ENCODE data around the gene EYS. TPM values are rescaled to one million over a fixed set of nuclear protein-coding genes. Genes with fewer than 3 reads are reported as not detected.

The EYS gene
- total RNA-seq, 2 experiments from 2014 or later, result not detected

DNA sequence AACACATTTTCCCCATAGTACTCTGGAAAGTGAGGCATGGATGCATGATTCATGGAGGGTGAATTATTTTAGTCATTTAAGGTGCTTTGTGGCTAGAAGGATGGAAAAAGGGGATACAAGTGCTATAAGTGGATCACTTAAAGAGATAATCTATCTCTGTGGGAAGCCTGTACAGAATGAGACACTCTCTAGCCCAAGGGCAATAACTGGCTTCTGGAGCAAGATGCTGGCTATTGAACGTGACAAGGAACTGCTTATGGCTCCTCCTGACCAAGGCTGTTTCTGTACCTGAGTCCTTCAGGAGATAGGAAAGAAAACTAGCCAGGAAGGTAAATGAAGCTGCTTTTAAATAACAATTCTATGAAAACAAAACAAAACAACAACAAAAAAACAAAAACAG is 590.7 kb downstream of the EYS start:
- DNase-seq, result no peak
- intact Hi-C loops (cut with DNase I, micrococcal nuclease), result no loop called here
- Mint-ChIP-seq H3K27me3 (no peaks in the 10 kb centered on the region), H3K9me3 (ENCODE audit: low read depth) (peaks cover 15% of the 10 kb centered on the region), H3K36me3 (ENCODE audit: low read depth) (no peaks in the 10 kb centered on the region), H3K4me3 (no peak overlapping the region), H3K27ac (no peak overlapping the region), H3K4me1 (no peaks in the 10 kb centered on the region)
- POLR2A ChIA-PET, result no interaction called here
- CTCF ChIA-PET, result no interaction called here
- ATAC-seq, result no peak

GRCh38 chr6:65113581-65113980 is 593.4 kb downstream of the EYS start:
- H3K4me1 Mint-ChIP-seq, result no peaks in the 10 kb centered on the region
- H3K9me3 Mint-ChIP-seq (ENCODE audit: low read depth), result peaks cover 8% of the 10 kb centered on the region
- ChIA-PET CTCF (interaction anchor here (0.7 kb wide), 1 partner anchor 820 kb away, joined by 3 read pairs; no protein-coding TSS in a partner anchor), POLR2A (no interaction called here)
- DNase-seq (no peak), ATAC-seq (no peak)
- intact Hi-C loops (cut with DNase I, micrococcal nuclease), result no loop called here
- no peaks in the 10 kb centered on the region for H3K36me3 Mint-ChIP-seq (ENCODE audit: low read depth)
- no peaks in the 10 kb centered on the region for H3K27me3 Mint-ChIP-seq
- no peak overlapping the region for H3K4me3 Mint-ChIP-seq
- no peak overlapping the region for H3K27ac Mint-ChIP-seq

- DNase-seq (no peak), ATAC-seq (no peak)
- intact Hi-C loops (cut with DNase I, micrococcal nuclease), result no loop called here
- POLR2A ChIA-PET, result no interaction called here
- CTCF ChIA-PET, result no interaction called here
- H3K4me1 Mint-ChIP-seq, result no peaks in the 10 kb centered on the region
- H3K27me3 Mint-ChIP-seq, result no peaks in the 10 kb centered on the region
- H3K4me3 Mint-ChIP-seq, result no peak overlapping the region
- H3K27ac Mint-ChIP-seq, result no peak overlapping the region
- H3K9me3 Mint-ChIP-seq (ENCODE audit: low read depth), result peaks cover 4% of the 10 kb centered on the region
- no peaks in the 10 kb centered on the region for H3K36me3 Mint-ChIP-seq (ENCODE audit: low read depth)
Measured at GRCh38 chr6:65112435-65112834, 594.6 kb downstream of the EYS start.

GRCh38 chr6:65110031-65110430 is 597.0 kb downstream of the EYS start:
- ATAC-seq (no peak), DNase-seq (no peak)
- H3K4me3 Mint-ChIP-seq, result no peak overlapping the region
- no peak overlapping the region for H3K27ac Mint-ChIP-seq
- CTCF ChIA-PET, result no interaction called here
- no peaks in the 10 kb centered on the region for H3K4me1 Mint-ChIP-seq
- POLR2A ChIA-PET, result no interaction called here
- peaks cover 4% of the 10 kb centered on the region for H3K9me3 Mint-ChIP-seq (ENCODE audit: low read depth)
- H3K36me3 Mint-ChIP-seq (ENCODE audit: low read depth), result no peaks in the 10 kb centered on the region
- H3K27me3 Mint-ChIP-seq, result no peaks in the 10 kb centered on the region
- intact Hi-C loops (cut with DNase I, micrococcal nuclease), result no loop called here

- intact Hi-C loops (cut with DNase I, micrococcal nuclease), result no loop called here
- CTCF ChIA-PET, result no interaction called here
Measured at GRCh38 chr6:65098349-65098748, 608.7 kb downstream of the EYS start.

GRCh38 chr6:65091561-65091960 is 615.5 kb downstream of the EYS start:
- POLR2A ChIA-PET, result no interaction called here
- CTCF ChIA-PET, result interaction anchor here (0.6 kb wide), 1 partner anchor 1369 kb away, joined by 3 read pairs; no protein-coding TSS in a partner anchor
- no peak overlapping the region for H3K4me3 Mint-ChIP-seq
- H3K9me3 Mint-ChIP-seq (ENCODE audit: low read depth), result peaks cover 18% of the 10 kb centered on the region
- no peak for DNase-seq
- intact Hi-C loops (cut with DNase I, micrococcal nuclease), result no loop called here
- no peaks in the 10 kb centered on the region for H3K27me3 Mint-ChIP-seq
- no peaks in the 10 kb centered on the region for H3K36me3 Mint-ChIP-seq (ENCODE audit: low read depth)
- no peaks in the 10 kb centered on the region for H3K4me1 Mint-ChIP-seq
- H3K27ac Mint-ChIP-seq, result no peak overlapping the region
- ATAC-seq, result no peak

More at GRCh38 chr6:65098349-65098748, 608.7 kb downstream of the EYS start:
- ATAC-seq (no peak), DNase-seq (no peak)
- POLR2A ChIA-PET, result no interaction called here
- Mint-ChIP-seq H3K27ac (no peak overlapping the region), H3K9me3 (ENCODE audit: low read depth) (peaks cover 7% of the 10 kb centered on the region), H3K36me3 (ENCODE audit: low read depth) (no peaks in the 10 kb centered on the region), H3K27me3 (no peaks in the 10 kb centered on the region), H3K4me1 (no peaks in the 10 kb centered on the region), H3K4me3 (no peak overlapping the region)

DNA sequence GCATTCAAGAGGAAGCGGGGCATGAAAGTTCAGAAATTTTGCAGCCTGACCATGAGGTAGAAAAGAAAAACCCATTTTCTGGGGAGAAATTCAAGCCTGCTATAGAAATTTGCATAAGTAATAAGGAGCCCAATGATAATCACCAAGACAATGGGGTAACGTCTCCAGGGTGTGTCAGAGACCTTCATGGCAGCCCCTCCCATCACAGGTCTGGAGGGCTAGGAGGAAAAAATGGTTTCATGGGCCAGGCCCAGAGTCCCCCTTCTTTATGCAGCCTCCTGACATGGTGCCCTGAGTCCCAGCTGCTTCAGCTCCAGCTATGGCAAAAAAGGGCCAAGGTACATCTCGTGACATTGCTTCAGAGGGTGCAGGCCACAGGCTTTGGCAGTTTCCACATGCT is 618.5 kb downstream of the EYS start:
- intact Hi-C loops (cut with DNase I, micrococcal nuclease), result no loop called here
- H3K36me3 Mint-ChIP-seq (ENCODE audit: low read depth), result no peaks in the 10 kb centered on the region
- no peak overlapping the region for H3K4me3 Mint-ChIP-seq
- ChIA-PET POLR2A (no interaction called here), CTCF (no interaction called here)
- H3K9me3 Mint-ChIP-seq (ENCODE audit: low read depth), result peaks cover 16% of the 10 kb centered on the region
- H3K4me1 Mint-ChIP-seq, result no peaks in the 10 kb centered on the region
- DNase-seq (no peak), ATAC-seq (no peak)
- no peak overlapping the region for H3K27ac Mint-ChIP-seq
- H3K27me3 Mint-ChIP-seq, result no peaks in the 10 kb centered on the region

DNA sequence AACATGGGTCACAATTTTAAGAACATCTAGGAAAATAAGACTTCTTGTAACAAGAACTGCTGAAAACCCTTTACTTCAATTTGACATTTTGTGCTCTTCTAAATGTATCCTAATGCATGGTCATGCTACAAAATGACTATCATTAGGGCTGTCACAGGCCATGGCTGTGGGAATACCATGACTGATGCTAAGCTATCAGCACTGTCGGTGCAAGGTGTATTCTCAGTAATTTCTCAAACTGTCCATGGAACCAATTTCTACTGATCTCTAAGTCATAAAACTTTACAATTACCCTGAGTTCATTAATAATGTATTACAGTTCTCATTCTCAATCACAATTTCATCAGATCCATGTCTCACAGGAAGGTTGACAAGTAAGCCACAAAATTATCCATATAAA is 625.3 kb downstream of the EYS start:
- H3K36me3 Mint-ChIP-seq (ENCODE audit: low read depth), result no peaks in the 10 kb centered on the region
- H3K27ac Mint-ChIP-seq, result no peak overlapping the region
- no peaks in the 10 kb centered on the region for H3K4me1 Mint-ChIP-seq
- no peak for ATAC-seq
- POLR2A ChIA-PET, result no interaction called here
- CTCF ChIA-PET, result no interaction called here
- DNase-seq, result no peak
- intact Hi-C loops (cut with DNase I, micrococcal nuclease), result no loop called here
- no peaks in the 10 kb centered on the region for H3K27me3 Mint-ChIP-seq
- H3K9me3 Mint-ChIP-seq (ENCODE audit: low read depth), result peaks cover 8% of the 10 kb centered on the region
- no peak overlapping the region for H3K4me3 Mint-ChIP-seq

GRCh38 chr6:65075705-65076230 is 631.3 kb downstream of the EYS start:
- H3K4me1 Mint-ChIP-seq, result no peaks in the 10 kb centered on the region
- intact Hi-C loops (cut with DNase I, micrococcal nuclease), result no loop called here
- H3K27me3 Mint-ChIP-seq, result no peaks in the 10 kb centered on the region
- ChIA-PET CTCF (no interaction called here), POLR2A (no interaction called here)
- H3K36me3 Mint-ChIP-seq (ENCODE audit: low read depth), result no peaks in the 10 kb centered on the region
- no peak for DNase-seq
- H3K27ac Mint-ChIP-seq, result no peak overlapping the region
- no peak overlapping the region for H3K4me3 Mint-ChIP-seq
- H3K9me3 Mint-ChIP-seq (ENCODE audit: low read depth), result peaks cover 17% of the 10 kb centered on the region
- no peak for ATAC-seq

DNA sequence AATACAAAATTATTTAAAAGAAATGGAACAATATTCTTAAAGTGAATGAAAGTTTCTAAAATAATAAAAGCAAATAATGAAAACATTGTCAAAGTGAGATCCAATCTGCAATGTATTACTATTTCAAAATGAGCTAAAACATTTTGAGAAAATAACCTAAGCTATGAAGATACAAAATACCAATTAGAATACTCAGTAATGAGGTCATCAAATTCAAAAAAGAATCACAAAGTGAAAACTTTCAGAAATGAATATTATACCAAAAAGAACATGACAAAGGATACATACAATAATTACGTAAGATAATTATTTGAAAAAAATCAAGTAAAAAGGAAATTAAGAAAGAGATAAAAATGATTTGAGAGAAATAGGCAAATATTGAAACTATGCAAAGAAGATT is 634.5 kb downstream of the EYS start:
- Mint-ChIP-seq H3K36me3 (ENCODE audit: low read depth) (no peaks in the 10 kb centered on the region), H3K9me3 (ENCODE audit: low read depth) (peaks cover 17% of the 10 kb centered on the region), H3K4me1 (no peaks in the 10 kb centered on the region), H3K27me3 (no peaks in the 10 kb centered on the region), H3K4me3 (no peak overlapping the region), H3K27ac (no peak overlapping the region)
- DNase-seq, result no peak
- ChIA-PET POLR2A (no interaction called here), CTCF (no interaction called here)
- intact Hi-C loops (cut with DNase I, micrococcal nuclease), result no loop called here
- ATAC-seq, result no peak

DNA sequence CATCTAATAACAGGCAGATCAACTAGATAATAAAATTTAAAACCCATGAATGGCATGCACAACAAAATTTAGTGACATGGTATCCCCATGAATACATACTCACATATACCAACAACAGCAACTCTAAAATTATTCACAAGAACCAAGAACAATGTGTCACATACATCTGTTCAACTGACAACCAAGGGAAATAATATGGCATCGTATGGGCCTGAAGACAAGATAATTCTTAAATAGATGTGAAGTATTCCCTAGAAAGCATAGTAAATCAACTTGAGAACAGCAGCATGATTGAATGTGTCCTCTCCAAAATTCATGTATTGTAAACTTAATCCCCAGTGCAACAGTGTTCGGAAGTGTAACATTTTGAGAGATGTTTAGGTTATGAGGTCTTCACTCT is 635.5 kb downstream of the EYS start:
- Mint-ChIP-seq H3K36me3 (ENCODE audit: low read depth) (no peaks in the 10 kb centered on the region), H3K9me3 (ENCODE audit: low read depth) (peaks cover 12% of the 10 kb centered on the region), H3K4me1 (no peaks in the 10 kb centered on the region), H3K27me3 (no peaks in the 10 kb centered on the region), H3K4me3 (no peak overlapping the region), H3K27ac (no peak overlapping the region)
- CTCF ChIA-PET, result no interaction called here
- no peak for ATAC-seq
- intact Hi-C loops (cut with DNase I, micrococcal nuclease), result no loop called here
- POLR2A ChIA-PET, result no interaction called here
- no peak for DNase-seq

DNA sequence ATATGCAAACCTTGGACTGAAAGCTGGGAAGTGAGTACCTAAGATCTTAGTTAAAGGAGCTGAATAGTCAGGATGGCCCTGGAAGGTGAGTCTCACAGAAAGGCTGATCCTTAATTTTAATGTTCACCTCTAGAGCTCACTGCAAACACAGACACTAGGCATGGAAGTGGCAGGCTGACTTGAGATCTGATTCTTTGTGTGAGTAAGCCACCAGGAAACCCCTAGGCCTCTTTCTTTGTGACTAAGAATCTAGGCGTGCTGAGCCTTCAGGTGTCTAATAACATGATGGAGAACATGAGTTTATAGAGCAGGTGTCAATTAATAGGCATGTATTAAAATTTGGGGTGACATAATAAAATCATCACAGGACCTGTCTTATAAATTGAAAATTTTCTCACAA is 642.2 kb downstream of the EYS start:
- H3K4me1 Mint-ChIP-seq, result no peaks in the 10 kb centered on the region
- no peaks in the 10 kb centered on the region for H3K27me3 Mint-ChIP-seq
- POLR2A ChIA-PET, result no interaction called here
- DNase-seq (no peak), ATAC-seq (no peak)
- H3K9me3 Mint-ChIP-seq (ENCODE audit: low read depth), result peaks cover 3% of the 10 kb centered on the region
- H3K36me3 Mint-ChIP-seq (ENCODE audit: low read depth), result no peaks in the 10 kb centered on the region
- H3K4me3 Mint-ChIP-seq, result no peak overlapping the region
- intact Hi-C loops (cut with DNase I, micrococcal nuclease), result no loop called here
- H3K27ac Mint-ChIP-seq, result no peak overlapping the region
- CTCF ChIA-PET, result no interaction called here

DNA sequence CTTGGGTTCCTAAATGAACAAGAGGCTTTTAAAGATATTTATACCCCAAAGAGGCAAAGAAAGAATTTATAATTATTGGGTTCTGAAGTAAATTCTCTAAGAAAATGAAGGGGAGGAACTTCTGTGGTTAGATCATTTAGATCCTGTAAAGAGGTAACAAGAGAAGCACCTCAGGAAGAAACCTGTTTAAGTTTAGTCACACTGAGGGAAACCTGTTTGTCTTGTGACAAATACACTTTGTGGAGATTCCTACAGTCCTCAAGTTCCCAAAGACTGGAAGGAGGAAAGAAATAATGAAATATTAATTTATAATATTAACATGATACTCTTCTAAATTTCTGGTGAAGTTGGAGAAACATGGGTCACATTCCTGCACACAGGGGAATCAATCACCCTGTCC is 647.5 kb downstream of the EYS start:
- intact Hi-C loops (cut with DNase I, micrococcal nuclease), result no loop called here
- no peak overlapping the region for H3K27ac Mint-ChIP-seq
- H3K4me1 Mint-ChIP-seq, result no peaks in the 10 kb centered on the region
- H3K9me3 Mint-ChIP-seq (ENCODE audit: low read depth), result peaks cover 2% of the 10 kb centered on the region
- ATAC-seq, result no peak
- no peaks in the 10 kb centered on the region for H3K36me3 Mint-ChIP-seq (ENCODE audit: low read depth)
- ChIA-PET POLR2A (no interaction called here), CTCF (interaction anchor here (0.7 kb wide), 1 partner anchor 46 kb away, joined by 3 read pairs; no protein-coding TSS in a partner anchor)
- H3K4me3 Mint-ChIP-seq, result no peak overlapping the region
- H3K27me3 Mint-ChIP-seq, result no peaks in the 10 kb centered on the region
- no peak for DNase-seq
